Measurements from ENCODE around the gene KCNMB3. TPM values are rescaled to one million over a fixed set of nuclear protein-coding genes. Genes with fewer than 3 reads are reported as not detected.
A peak's percentile ranks its signal among the peaks of the same experiment; 100 is the strongest.
"Not testable (repeated sequence)": the region's sequence is repeated elsewhere in the genome, so short reads cannot be mapped to it uniquely, and the experiment has no call there.

KCNMB3 gene
- polyA plus RNA-seq, 3 donors: 0.14 to 2.2 TPM; not detected in 1

DNA sequence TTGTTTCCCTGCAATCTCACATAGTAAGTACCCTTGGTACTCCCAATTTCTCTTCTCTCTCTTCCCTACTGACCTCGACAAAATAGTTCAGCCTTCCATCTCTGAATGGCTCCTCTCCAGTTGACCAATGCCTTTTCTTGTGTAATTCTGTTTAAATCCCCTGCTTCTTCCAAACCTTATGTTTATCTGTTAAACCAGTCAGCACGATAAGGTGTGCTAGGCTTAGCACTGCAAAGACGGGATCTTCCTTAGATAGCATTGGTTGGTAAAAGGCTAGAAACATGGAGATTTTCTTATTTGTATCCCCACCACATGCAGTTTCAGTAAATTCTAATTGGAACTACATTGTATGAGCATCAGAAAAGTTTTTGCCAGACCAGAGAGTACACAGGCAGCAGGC lies 25.8 kb upstream of the KCNMB3 start:
- H3K36me3 Mint-ChIP-seq: no peaks in the 10 kb centered on the region
- intact Hi-C loops (cut with micrococcal nuclease): no loop called here
- WGBS (ENCODE audit: insufficient coverage): 92% methylated on average over 1 of the region's 3 CpGs

GRCh38 chr3:179276001-179276400 lies 25.1 kb upstream of the KCNMB3 start:
- Mint-ChIP-seq H3K27me3 (ENCODE audit: low read depth in 3 of 3) (peaks cover 2 to 4% (median 2%) of the 10 kb centered on the region in 3 donors), H3K9me3 (no peaks in the 10 kb centered on the region), H3K4me3 (no peak overlapping the region), H3K36me3 (no peaks in the 10 kb centered on the region), H3K4me1 (no peaks in the 10 kb centered on the region), H3K27ac (no peak overlapping the region)
- no peaks in the 10 kb centered on the region for H3K9me3 ChIP-seq (replicated peaks in 1 of 2; ENCODE audit: control insufficient read depth in 1 of 2, insufficient read depth in 1 of 2, low read length in 2 of 2)
- TF ChIP-seq, protein P1, sequence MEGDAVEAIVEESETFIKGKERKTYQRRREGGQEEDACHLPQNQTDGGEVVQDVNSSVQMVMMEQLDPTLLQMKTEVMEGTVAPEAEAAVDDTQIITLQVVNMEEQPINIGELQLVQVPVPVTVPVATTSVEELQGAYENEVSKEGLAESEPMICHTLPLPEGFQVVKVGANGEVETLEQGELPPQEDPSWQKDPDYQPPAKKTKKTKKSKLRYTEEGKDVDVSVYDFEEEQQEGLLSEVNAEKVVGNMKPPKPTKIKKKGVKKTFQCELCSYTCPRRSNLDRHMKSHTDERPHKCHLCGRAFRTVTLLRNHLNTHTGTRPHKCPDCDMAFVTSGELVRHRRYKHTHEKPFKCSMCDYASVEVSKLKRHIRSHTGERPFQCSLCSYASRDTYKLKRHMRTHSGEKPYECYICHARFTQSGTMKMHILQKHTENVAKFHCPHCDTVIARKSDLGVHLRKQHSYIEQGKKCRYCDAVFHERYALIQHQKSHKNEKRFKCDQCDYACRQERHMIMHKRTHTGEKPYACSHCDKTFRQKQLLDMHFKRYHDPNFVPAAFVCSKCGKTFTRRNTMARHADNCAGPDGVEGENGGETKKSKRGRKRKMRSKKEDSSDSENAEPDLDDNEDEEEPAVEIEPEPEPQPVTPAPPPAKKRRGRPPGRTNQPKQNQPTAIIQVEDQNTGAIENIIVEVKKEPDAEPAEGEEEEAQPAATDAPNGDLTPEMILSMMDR (IDR thresholded peaks at IDR 0.05): no peak
- DNase-seq: no peak
- no peaks in the 10 kb centered on the region for H3K4me1 ChIP-seq (ENCODE audit: control insufficient read depth in 1 of 2, insufficient read depth in 2 of 2, low read length in 2 of 2)
- no peak overlapping the region for H3K9ac ChIP-seq (ENCODE audit: insufficient read depth, low read length, poor library complexity, severe bottlenecking)
- H3K4me2 ChIP-seq (replicated peaks; ENCODE audit: extremely low read depth, low read length, poor library complexity, severe bottlenecking): no peak overlapping the region
- H3K27ac ChIP-seq (ENCODE audit: low read depth in 1 of 2, low read length in 2 of 2): no peak overlapping the region
- intact Hi-C loops (cut with micrococcal nuclease): no loop called here
- no peaks in the 10 kb centered on the region for H3K27me3 ChIP-seq (ENCODE audit: control insufficient read depth in 2 of 2, insufficient read depth in 2 of 2, low read length in 2 of 2)
- H2AFZ ChIP-seq (ENCODE audit: insufficient read depth, low read depth, low read length, poor library complexity, severe bottlenecking): no peak overlapping the region
- H3K4me3 ChIP-seq (replicated peaks in 1 of 3; ENCODE audit: low read depth in 2 of 3, low read length in 3 of 3): no peak overlapping the region
- WGBS (ENCODE audit: insufficient coverage): no CpG with 5 or more reads among the region's 3 CpGs
- H3K36me3 ChIP-seq (replicated peaks in 1 of 2; ENCODE audit: control insufficient read depth in 1 of 2, insufficient read depth in 2 of 2, low read length in 2 of 2): no peaks in the 10 kb centered on the region
- H4K20me1 ChIP-seq (ENCODE audit: insufficient read depth, low read length): no peaks in the 10 kb centered on the region
- H3K79me2 ChIP-seq (ENCODE audit: insufficient read depth, low read length): no peaks in the 10 kb centered on the region

More for the DNA sequence above, 25.8 kb upstream of the KCNMB3 start:
- Histone ChIP-seq H3K9me3 (replicated peaks in 1 of 2; ENCODE audit: control insufficient read depth in 1 of 2, insufficient read depth in 1 of 2, low read length in 2 of 2) (no peaks in the 10 kb centered on the region), H2AFZ (ENCODE audit: insufficient read depth, low read depth, low read length, poor library complexity, severe bottlenecking) (no peak overlapping the region), H3K4me2 (replicated peaks; ENCODE audit: extremely low read depth, low read length, poor library complexity, severe bottlenecking) (no peak overlapping the region), H3K79me2 (ENCODE audit: insufficient read depth, low read length) (no peaks in the 10 kb centered on the region), H3K4me3 (replicated peaks in 1 of 3; ENCODE audit: low read depth in 2 of 3, low read length in 3 of 3) (no peak overlapping the region), H3K36me3 (replicated peaks in 1 of 2; ENCODE audit: control insufficient read depth in 1 of 2, insufficient read depth in 2 of 2, low read length in 2 of 2) (no peaks in the 10 kb centered on the region), H4K20me1 (ENCODE audit: insufficient read depth, low read length) (no peaks in the 10 kb centered on the region), H3K27me3 (ENCODE audit: control insufficient read depth in 2 of 2, insufficient read depth in 2 of 2, low read length in 2 of 2) (no peaks in the 10 kb centered on the region), H3K27ac (ENCODE audit: low read depth in 1 of 2, low read length in 2 of 2) (no peak overlapping the region), H3K9ac (ENCODE audit: insufficient read depth, low read length, poor library complexity, severe bottlenecking) (no peak overlapping the region), H3K4me1 (ENCODE audit: control insufficient read depth in 1 of 2, insufficient read depth in 2 of 2, low read length in 2 of 2) (no peaks in the 10 kb centered on the region)
- Mint-ChIP-seq H3K9me3 (no peaks in the 10 kb centered on the region), H3K27me3 (ENCODE audit: low read depth in 3 of 3) (peaks cover 2 to 4% (median 2%) of the 10 kb centered on the region in 3 donors), H3K4me3 (no peak overlapping the region), H3K4me1 (no peaks in the 10 kb centered on the region), H3K27ac (no peak overlapping the region)
- TF ChIP-seq, protein P1 (IDR thresholded peaks at IDR 0.05): no peak
- no peak for DNase-seq

DNA sequence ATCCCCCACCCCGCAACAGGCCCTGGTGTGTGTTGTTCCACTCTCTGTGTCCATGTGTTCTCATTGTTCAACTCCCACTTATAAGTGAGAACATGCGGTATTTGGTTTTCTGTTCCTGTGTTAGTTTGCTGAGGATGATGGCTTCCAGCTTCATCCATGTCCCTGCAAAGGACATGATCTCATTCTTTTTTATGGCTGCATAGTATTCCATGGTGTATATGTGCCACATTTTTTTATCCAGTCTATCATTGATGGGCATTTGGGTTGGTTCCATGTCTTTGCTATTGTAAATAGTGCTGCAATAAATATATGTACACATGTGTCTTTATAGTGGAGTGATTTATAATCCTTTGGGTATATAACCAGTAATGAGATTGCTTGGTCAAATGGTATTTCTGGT lies 23.5 kb upstream of the KCNMB3 start:
- H4K20me1 ChIP-seq (ENCODE audit: insufficient read depth, low read length); H3K36me3 Mint-ChIP-seq; H3K27ac ChIP-seq (ENCODE audit: low read depth in 1 of 2, low read length in 2 of 2); H3K9me3 ChIP-seq (replicated peaks in 1 of 2; ENCODE audit: control insufficient read depth in 1 of 2, insufficient read depth in 1 of 2, low read length in 2 of 2); H3K9ac ChIP-seq (ENCODE audit: insufficient read depth, low read length, poor library complexity, severe bottlenecking); H3K4me2 ChIP-seq (replicated peaks; ENCODE audit: extremely low read depth, low read length, poor library complexity, severe bottlenecking); H3K79me2 ChIP-seq (ENCODE audit: insufficient read depth, low read length); H3K27me3 Mint-ChIP-seq (ENCODE audit: low read depth in 3 of 3); H3K4me1 Mint-ChIP-seq; H3K27me3 ChIP-seq (ENCODE audit: control insufficient read depth in 2 of 2, insufficient read depth in 2 of 2, low read length in 2 of 2); DNase-seq; H3K4me3 Mint-ChIP-seq; intact Hi-C loops (cut with micrococcal nuclease); H3K4me1 ChIP-seq (ENCODE audit: control insufficient read depth in 1 of 2, insufficient read depth in 2 of 2, low read length in 2 of 2); H3K36me3 ChIP-seq (replicated peaks in 1 of 2; ENCODE audit: control insufficient read depth in 1 of 2, insufficient read depth in 2 of 2, low read length in 2 of 2); H3K9me3 Mint-ChIP-seq; H3K4me3 ChIP-seq (replicated peaks in 1 of 3; ENCODE audit: low read depth in 2 of 3, low read length in 3 of 3); H2AFZ ChIP-seq (ENCODE audit: insufficient read depth, low read depth, low read length, poor library complexity, severe bottlenecking): not testable (repeated sequence)
- H3K27ac Mint-ChIP-seq: peak overlapping the region in 1 of 7 donors; percentile 40
- no CpG with 5 or more reads among the region's 2 CpGs for WGBS (ENCODE audit: insufficient coverage)

All from CD14-positive monocyte (primary cell).